Activated T-cell treated with anti-CD3 and anti-CD28 coated beads, Interleukin-2, amount 50 U/mL, for 24 hours (primary cell): ENCODE results near the gene DCLK1.

Source experiments
- DNase-seq: peaks from one replicate; pipeline ENCODE4 v3.0.0-alpha.2; 2020
- H3K27ac Mint-ChIP-seq: 2 replicates; pipeline ENCODE4 v1.8.0; 2020; ENCODE audit warnings: mild to moderate bottlenecking, mixed read lengths
- H3K27me3 Mint-ChIP-seq: 2 replicates; pipeline ENCODE4 v1.8.0; 2020; ENCODE audit warnings: mixed read lengths
- H3K36me3 Mint-ChIP-seq: 2 replicates; pipeline ENCODE4 v1.8.0; 2020; ENCODE audit warnings: low read depth, mixed read lengths
- H3K4me1 Mint-ChIP-seq: 2 replicates; pipeline ENCODE4 v1.8.0; 2020; ENCODE audit warnings: low read depth, mixed read lengths
- H3K4me3 Mint-ChIP-seq: 2 replicates; pipeline ENCODE4 v1.8.0; 2020; ENCODE audit warnings: mild to moderate bottlenecking, moderate library complexity, mixed read lengths
- H3K9me3 Mint-ChIP-seq: 2 replicates; pipeline ENCODE4 v1.8.0; 2020; ENCODE audit warnings: mixed read lengths

The DCLK1 gene

GRCh38 chr13:36131222-36131930 is at the start of gene DCLK1:
TSS of gene DCLK1 (minus strand) at chr13:36131382.
- no peaks in the 10 kb centered on the region for H3K36me3 Mint-ChIP-seq
- DNase-seq = no peak
- no peaks in the 10 kb centered on the region for H3K9me3 Mint-ChIP-seq
- H3K4me3 Mint-ChIP-seq = no peak within 1 kb of the TSS
- no peak within 1 kb of the TSS for H3K27ac Mint-ChIP-seq
- H3K27me3 Mint-ChIP-seq = peaks cover 40% of the 10 kb centered on the region
- no peaks in the 10 kb centered on the region for H3K4me1 Mint-ChIP-seq

DNA sequence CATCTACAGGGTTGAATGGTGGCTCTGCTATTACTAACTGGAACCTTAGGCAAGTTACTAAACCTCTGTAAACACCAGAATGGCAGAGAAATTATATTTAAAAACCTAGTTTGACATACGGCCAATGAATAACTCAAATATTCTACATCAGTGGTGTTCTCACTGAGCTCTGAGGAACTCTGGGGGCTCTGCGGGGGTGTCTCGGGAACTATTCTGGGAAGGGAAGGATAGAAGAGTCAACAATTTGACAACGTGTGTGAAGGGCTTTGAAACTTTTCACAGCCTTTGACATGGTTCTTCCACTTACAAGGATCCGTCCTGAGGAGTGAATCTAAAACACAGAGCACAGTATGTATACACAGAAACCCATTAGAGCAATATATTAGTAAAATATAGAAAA is 44.4 kb upstream of the DCLK1 start:
- no peaks in the 10 kb centered on the region for H3K9me3 Mint-ChIP-seq
- DNase-seq = no peak
- H3K27me3 Mint-ChIP-seq = no peaks in the 10 kb centered on the region
- H3K27ac Mint-ChIP-seq = no peak overlapping the region
- no peaks in the 10 kb centered on the region for H3K36me3 Mint-ChIP-seq
- H3K4me3 Mint-ChIP-seq = no peak overlapping the region
- no peaks in the 10 kb centered on the region for H3K4me1 Mint-ChIP-seq

DNA sequence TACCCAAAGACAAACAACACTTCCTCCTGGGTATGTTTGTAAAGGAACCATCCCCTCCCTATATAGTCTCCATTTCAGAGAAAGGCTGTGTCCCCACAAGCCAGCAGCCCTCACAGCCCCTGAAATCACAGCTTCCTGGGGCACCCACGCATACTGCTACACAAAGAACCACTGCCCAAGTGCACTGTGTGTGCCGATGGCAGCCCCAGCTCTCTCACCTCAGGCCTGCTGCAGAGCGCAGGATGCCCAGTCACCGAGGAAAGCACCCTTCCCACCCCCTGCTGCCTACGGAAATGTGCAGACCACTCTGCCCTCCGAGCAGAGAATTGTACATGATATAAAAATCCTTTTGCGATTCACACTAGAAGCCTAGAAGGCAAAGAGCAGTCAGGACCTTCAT is 43.7 kb upstream of the DCLK1 start:
- H3K36me3 Mint-ChIP-seq = no peaks in the 10 kb centered on the region
- no peak overlapping the region for H3K27ac Mint-ChIP-seq
- DNase-seq = no peak
- H3K27me3 Mint-ChIP-seq = no peaks in the 10 kb centered on the region
- no peaks in the 10 kb centered on the region for H3K9me3 Mint-ChIP-seq
- H3K4me1 Mint-ChIP-seq = no peaks in the 10 kb centered on the region
- H3K4me3 Mint-ChIP-seq = no peak overlapping the region

GRCh38 chr13:36173571-36174322 is 42.6 kb upstream of the DCLK1 start:
- no peak for DNase-seq
- no peaks in the 10 kb centered on the region for H3K4me1 Mint-ChIP-seq
- H3K36me3 Mint-ChIP-seq = no peaks in the 10 kb centered on the region
- no peak overlapping the region for H3K27ac Mint-ChIP-seq
- no peaks in the 10 kb centered on the region for H3K9me3 Mint-ChIP-seq
- no peak overlapping the region for H3K4me3 Mint-ChIP-seq
- no peaks in the 10 kb centered on the region for H3K27me3 Mint-ChIP-seq

GRCh38 chr13:36166046-36166445 is 34.9 kb upstream of the DCLK1 start:
- DNase-seq = no peak
- H3K4me1 Mint-ChIP-seq = no peaks in the 10 kb centered on the region

GRCh38 chr13:36163809-36164308 is 32.7 kb upstream of the DCLK1 start:
- Mint-ChIP-seq H3K27me3 (peaks cover 3% of the 10 kb centered on the region), H3K4me1 (no peaks in the 10 kb centered on the region), H3K9me3 (peaks cover 2% of the 10 kb centered on the region), H3K36me3 (no peaks in the 10 kb centered on the region), H3K27ac (no peak overlapping the region), H3K4me3 (no peak overlapping the region)
- no peak for DNase-seq

More at GRCh38 chr13:36166046-36166445, 34.9 kb upstream of the DCLK1 start:
- Mint-ChIP-seq H3K4me3 (no peak overlapping the region), H3K27ac (no peak overlapping the region), H3K9me3 (peaks cover 2% of the 10 kb centered on the region), H3K36me3 (no peaks in the 10 kb centered on the region), H3K27me3 (peaks cover 3% of the 10 kb centered on the region)

- Mint-ChIP-seq H3K4me3 (no peak overlapping the region), H3K27me3 (peaks cover 3% of the 10 kb centered on the region), H3K4me1 (no peaks in the 10 kb centered on the region), H3K36me3 (no peaks in the 10 kb centered on the region), H3K27ac (no peak overlapping the region), H3K9me3 (peaks cover 2% of the 10 kb centered on the region)
- DNase-seq = no peak
Observed at GRCh38 chr13:36163286-36163685, 32.1 kb upstream of the DCLK1 start.

DNA sequence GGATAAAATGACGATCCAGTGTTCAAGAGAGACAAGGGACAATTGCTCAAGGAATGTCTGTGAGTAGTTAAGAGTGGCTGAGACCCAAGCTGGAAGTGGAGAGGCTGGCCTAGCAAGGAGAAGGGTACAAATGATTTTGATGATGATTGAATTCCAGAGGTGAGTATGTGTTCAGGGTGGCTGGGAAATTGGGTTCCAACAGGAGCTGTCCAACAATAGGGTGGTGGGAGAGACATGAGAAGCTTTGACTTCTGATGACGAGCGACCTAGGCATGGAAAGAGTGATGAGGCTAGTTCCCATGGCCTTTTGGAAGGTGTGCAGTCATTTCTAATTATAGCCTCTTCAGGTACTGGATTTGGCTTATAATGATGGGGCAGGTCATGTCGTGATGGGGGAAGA is 29.1 kb upstream of the DCLK1 start:
- Mint-ChIP-seq H3K27me3 (peaks cover 10% of the 10 kb centered on the region), H3K4me1 (no peaks in the 10 kb centered on the region), H3K4me3 (no peak overlapping the region), H3K27ac (no peak overlapping the region), H3K9me3 (peaks cover 2% of the 10 kb centered on the region), H3K36me3 (no peaks in the 10 kb centered on the region)
- DNase-seq = no peak

GRCh38 chr13:36158611-36159010 is 27.4 kb upstream of the DCLK1 start:
- Mint-ChIP-seq H3K36me3 (no peaks in the 10 kb centered on the region), H3K27me3 (peaks cover 21% of the 10 kb centered on the region), H3K4me1 (no peaks in the 10 kb centered on the region), H3K4me3 (no peak overlapping the region), H3K9me3 (peaks cover 4% of the 10 kb centered on the region), H3K27ac (no peak overlapping the region)
- DNase-seq = no peak

DNA sequence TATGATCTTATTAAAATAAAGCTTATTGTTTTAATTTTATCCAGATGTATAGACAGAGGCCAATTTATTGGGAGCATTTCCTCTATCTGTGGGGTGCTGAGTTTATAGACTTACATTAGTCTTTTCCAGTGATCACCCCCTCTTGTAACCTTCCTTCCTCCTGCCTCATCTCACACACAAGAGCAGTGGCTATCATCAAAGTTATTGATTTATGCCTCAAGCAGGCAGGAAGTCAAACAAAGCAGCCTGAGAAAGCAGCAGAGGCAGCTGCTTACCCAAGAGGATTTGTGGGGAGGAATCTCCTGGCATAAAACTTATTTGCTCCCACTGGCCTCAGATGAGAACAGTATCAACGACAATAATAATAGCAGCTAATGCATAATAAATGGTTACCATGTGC is 26.3 kb upstream of the DCLK1 start:
- DNase-seq = no peak
- no peaks in the 10 kb centered on the region for H3K4me1 Mint-ChIP-seq

GRCh38 chr13:36154567-36155291 is 23.5 kb upstream of the DCLK1 start:
- no peak overlapping the region for H3K27ac Mint-ChIP-seq
- DNase-seq = no peak

More for the DNA sequence above, 26.3 kb upstream of the DCLK1 start:
- Mint-ChIP-seq H3K9me3 (peaks cover 4% of the 10 kb centered on the region), H3K36me3 (no peaks in the 10 kb centered on the region), H3K27me3 (peaks cover 26% of the 10 kb centered on the region), H3K4me3 (no peak overlapping the region), H3K27ac (no peak overlapping the region)

DNA sequence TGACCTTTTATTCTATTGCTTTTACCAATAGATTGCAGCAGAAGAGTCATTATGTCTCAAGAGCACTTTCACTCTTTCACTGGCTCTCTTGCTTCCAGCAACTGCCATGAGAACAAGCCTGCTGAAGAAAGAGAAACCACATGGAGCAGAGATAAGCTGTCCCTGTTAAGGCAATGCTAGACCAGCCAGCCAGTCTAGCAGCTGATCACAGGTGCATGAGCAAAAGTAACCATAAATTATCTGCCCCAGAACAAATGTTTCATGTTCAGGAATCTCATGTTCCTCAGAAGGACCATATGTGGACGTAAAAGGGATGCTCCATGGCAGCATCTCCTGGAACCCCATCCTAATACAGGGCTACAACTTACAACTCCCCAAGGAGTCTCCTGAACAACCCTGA is 20.4 kb upstream of the DCLK1 start:
- H3K4me1 Mint-ChIP-seq = no peaks in the 10 kb centered on the region
- H3K9me3 Mint-ChIP-seq = peaks cover 8% of the 10 kb centered on the region
- DNase-seq = no peak
- H3K27ac Mint-ChIP-seq = no peak overlapping the region
- no peaks in the 10 kb centered on the region for H3K36me3 Mint-ChIP-seq
- no peak overlapping the region for H3K4me3 Mint-ChIP-seq
- peaks cover 26% of the 10 kb centered on the region for H3K27me3 Mint-ChIP-seq

More at GRCh38 chr13:36154567-36155291, 23.5 kb upstream of the DCLK1 start:
- Mint-ChIP-seq H3K36me3 (no peaks in the 10 kb centered on the region), H3K27me3 (peaks cover 26% of the 10 kb centered on the region), H3K4me1 (no peaks in the 10 kb centered on the region), H3K9me3 (peaks cover 8% of the 10 kb centered on the region), H3K4me3 (no peak overlapping the region)

DNA sequence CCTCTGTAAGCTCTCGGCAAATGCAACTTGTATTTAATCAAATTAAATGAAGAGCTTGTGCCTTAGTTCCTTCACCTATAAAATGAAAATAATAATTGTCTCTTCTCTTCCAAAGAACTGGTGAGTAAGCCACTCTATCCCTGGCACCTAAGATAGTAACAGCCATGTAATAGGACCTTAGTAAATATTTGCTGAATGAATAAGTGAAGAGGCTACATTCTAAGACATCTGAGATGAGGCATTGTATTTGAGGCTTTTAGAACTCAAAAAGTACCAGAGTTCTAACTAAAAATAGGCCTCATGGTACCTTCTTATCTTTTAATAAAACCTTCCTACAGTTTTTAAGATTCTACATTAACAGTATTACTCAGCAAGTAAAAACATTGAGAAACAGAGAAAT is 17.3 kb upstream of the DCLK1 start:
- Mint-ChIP-seq H3K27ac (no peak overlapping the region), H3K9me3 (peaks cover 6% of the 10 kb centered on the region)

DNA sequence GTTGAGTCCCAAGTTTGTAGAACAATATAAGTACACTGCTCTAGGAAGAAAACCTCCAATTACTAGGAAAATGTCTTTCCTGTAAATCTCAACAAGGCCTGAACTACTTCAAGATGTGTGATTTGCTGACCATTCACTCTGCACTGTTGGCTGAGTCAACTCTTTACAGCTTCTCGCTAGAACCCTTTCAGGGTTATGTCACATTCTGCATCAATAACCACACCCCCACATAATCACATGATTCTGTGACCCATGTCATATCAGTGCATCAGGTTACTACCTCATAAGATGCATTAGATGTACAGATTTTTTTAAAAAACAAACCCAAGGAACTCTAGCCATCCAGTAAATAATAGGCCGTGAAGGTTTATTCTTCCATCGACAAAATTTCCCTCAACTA is 16.1 kb upstream of the DCLK1 start:
- Mint-ChIP-seq H3K4me1 (no peaks in the 10 kb centered on the region), H3K27me3 (no peaks in the 10 kb centered on the region), H3K4me3 (no peak overlapping the region), H3K9me3 (peaks cover 6% of the 10 kb centered on the region), H3K36me3 (no peaks in the 10 kb centered on the region), H3K27ac (no peak overlapping the region)
- DNase-seq = no peak

More for the DNA sequence above, 17.3 kb upstream of the DCLK1 start:
- no peak for DNase-seq
- peaks cover 3% of the 10 kb centered on the region for H3K27me3 Mint-ChIP-seq
- H3K4me1 Mint-ChIP-seq = no peaks in the 10 kb centered on the region
- no peaks in the 10 kb centered on the region for H3K36me3 Mint-ChIP-seq
- no peak overlapping the region for H3K4me3 Mint-ChIP-seq
